Activated naive CD4-positive, alpha-beta T cell treated with anti-CD3 and anti-CD28 coated beads, Interleukin-2, amount 10 ng/mL, durations not matched to agents 7 days and 5 days (primary cell): Measurements from ENCODE around the gene ATP11C.
"Not testable (repeated sequence)": the region's sequence is repeated elsewhere in the genome, so short reads cannot be mapped to it uniquely, and the experiment has no call there.

Experiments used
- CTCF ChIA-PET: fragments of 350-600 bp; sonication (Branson Sonifier 250); formaldehyde crosslinking; loops from one replicate; lab custom pipeline; 2021; ENCODE audit warnings: antibody characterized with exemption; lab: Charles Lee
- DNase-seq: peaks from one replicate; pipeline ENCODE4 v3.0.0-alpha.2; 2020
- H3K27ac Mint-ChIP-seq: one replicate; pipeline ENCODE4 v1.8.0; 2021; ENCODE audit warnings: mild to moderate bottlenecking, moderate library complexity, mixed read lengths
- H3K27me3 Mint-ChIP-seq: one replicate; pipeline ENCODE4 v1.8.0; 2021; ENCODE audit warnings: mild to moderate bottlenecking, mixed read lengths
- H3K36me3 Mint-ChIP-seq: one replicate; pipeline ENCODE4 v1.8.0; 2021; ENCODE audit warnings: mixed read lengths
- H3K4me1 Mint-ChIP-seq: one replicate; pipeline ENCODE4 v1.8.0; 2021; ENCODE audit warnings: mixed read lengths
- H3K4me3 Mint-ChIP-seq: one replicate; pipeline ENCODE4 v1.8.0; 2021; ENCODE audit warnings: mild to moderate bottlenecking, moderate library complexity, mixed read lengths
- H3K9me3 Mint-ChIP-seq: one replicate; pipeline ENCODE4 v1.8.0; 2021; ENCODE audit warnings: mixed read lengths

Gene ATP11C

GRCh38 chrX:139932901-139933796 is at the start of gene ATP11C:
TSS of gene ATP11C (minus strand) at chrX:139933053. CDS start at chrX:139932042, 1,011 bp downstream.
- Mint-ChIP-seq H3K4me3 (peak within 1 kb of the TSS; percentile 88), H3K4me1 (peaks cover 27% of the 10 kb centered on the region), H3K27me3 (peaks cover 3% of the 10 kb centered on the region), H3K27ac (peak within 1 kb of the TSS; percentile 97), H3K36me3 (peaks cover 8% of the 10 kb centered on the region), H3K9me3 (no peaks in the 10 kb centered on the region)
- CTCF ChIA-PET = no interaction called here
- DNase-seq = peak; percentile 86

- Mint-ChIP-seq H3K4me1 (no peaks in the 10 kb centered on the region), H3K27me3 (peaks cover 5% of the 10 kb centered on the region), H3K36me3 (no peaks in the 10 kb centered on the region), H3K9me3 (no peaks in the 10 kb centered on the region), H3K27ac (no peak overlapping the region), H3K4me3 (no peak overlapping the region)
- CTCF ChIA-PET = no interaction called here
- DNase-seq = no peak
Measured at GRCh38 chrX:139974471-139974870, 41.6 kb upstream of the ATP11C start.

- Mint-ChIP-seq H3K4me1 (no peaks in the 10 kb centered on the region), H3K36me3 (no peaks in the 10 kb centered on the region), H3K27me3 (peaks cover 5% of the 10 kb centered on the region), H3K27ac (no peak overlapping the region), H3K9me3 (no peaks in the 10 kb centered on the region), H3K4me3 (no peak overlapping the region)
- CTCF ChIA-PET = no interaction called here
- no peak for DNase-seq
Measured at GRCh38 chrX:139972629-139973624, 40.1 kb upstream of the ATP11C start.

GRCh38 chrX:139972113-139972512 is 39.3 kb upstream of the ATP11C start:
- no peaks in the 10 kb centered on the region for H3K9me3 Mint-ChIP-seq
- peaks cover 5% of the 10 kb centered on the region for H3K27me3 Mint-ChIP-seq
- H3K27ac Mint-ChIP-seq = no peak overlapping the region
- DNase-seq = no peak
- no peaks in the 10 kb centered on the region for H3K36me3 Mint-ChIP-seq
- H3K4me3 Mint-ChIP-seq = no peak overlapping the region
- CTCF ChIA-PET = no interaction called here
- H3K4me1 Mint-ChIP-seq = no peaks in the 10 kb centered on the region

- Mint-ChIP-seq H3K27ac (no peak overlapping the region), H3K27me3 (peaks cover 5% of the 10 kb centered on the region), H3K9me3 (no peaks in the 10 kb centered on the region), H3K36me3 (no peaks in the 10 kb centered on the region), H3K4me3 (no peak overlapping the region), H3K4me1 (no peaks in the 10 kb centered on the region)
- CTCF ChIA-PET = interaction anchor here (1.0 kb wide), 1 partner anchor 10 kb away, joined by 3 read pairs; no protein-coding TSS in a partner anchor
- no peak for DNase-seq
Measured at GRCh38 chrX:139971394-139971749, 38.5 kb upstream of the ATP11C start.

GRCh38 chrX:139969286-139969685 is 36.4 kb upstream of the ATP11C start:
- Mint-ChIP-seq H3K4me1 (no peaks in the 10 kb centered on the region), H3K4me3 (no peak overlapping the region), H3K27ac (no peak overlapping the region), H3K36me3 (no peaks in the 10 kb centered on the region), H3K27me3 (peaks cover 5% of the 10 kb centered on the region), H3K9me3 (no peaks in the 10 kb centered on the region)
- CTCF ChIA-PET = no interaction called here
- DNase-seq = no peak

GRCh38 chrX:139967750-139968149 is 34.9 kb upstream of the ATP11C start:
- no peak overlapping the region for H3K27ac Mint-ChIP-seq
- H3K4me3 Mint-ChIP-seq = no peak overlapping the region
- CTCF ChIA-PET = no interaction called here
- no peaks in the 10 kb centered on the region for H3K36me3 Mint-ChIP-seq
- DNase-seq = no peak
- H3K27me3 Mint-ChIP-seq = peaks cover 5% of the 10 kb centered on the region
- no peaks in the 10 kb centered on the region for H3K4me1 Mint-ChIP-seq
- H3K9me3 Mint-ChIP-seq = no peaks in the 10 kb centered on the region

GRCh38 chrX:139967300-139967699 is 34.4 kb upstream of the ATP11C start:
- Mint-ChIP-seq H3K9me3 (no peaks in the 10 kb centered on the region), H3K27ac (no peak overlapping the region), H3K27me3 (peaks cover 5% of the 10 kb centered on the region), H3K4me3 (no peak overlapping the region), H3K4me1 (no peaks in the 10 kb centered on the region), H3K36me3 (no peaks in the 10 kb centered on the region)
- DNase-seq = no peak
- CTCF ChIA-PET = interaction anchor here (1.1 kb wide), 1 partner anchor 202 kb away, joined by 3 read pairs; no protein-coding TSS in a partner anchor

GRCh38 chrX:139966159-139966558 is 33.3 kb upstream of the ATP11C start:
- H3K4me1 Mint-ChIP-seq, H3K27ac Mint-ChIP-seq, DNase-seq, H3K9me3 Mint-ChIP-seq, H3K4me3 Mint-ChIP-seq, H3K27me3 Mint-ChIP-seq, H3K36me3 Mint-ChIP-seq: not testable (repeated sequence)
- CTCF ChIA-PET = interaction anchor here (0.7 to 1.1 kb wide), 2 partner anchors 200 to 342 kb away, joined by 3 read pairs; no protein-coding TSS in a partner anchor

- Mint-ChIP-seq H3K4me1 (no peaks in the 10 kb centered on the region), H3K9me3 (no peaks in the 10 kb centered on the region), H3K4me3 (no peak within 1 kb of the TSS), H3K27me3 (no peaks in the 10 kb centered on the region), H3K27ac (no peak within 1 kb of the TSS), H3K36me3 (no peaks in the 10 kb centered on the region)
- no peak for DNase-seq
- CTCF ChIA-PET = no interaction called here
Measured at GRCh38 chrX:139965421-139965820, 32.6 kb upstream of the ATP11C start, which contains the start of gene CXorf66. TSS of gene CXorf66 (minus strand) at chrX:139965521. CDS start at chrX:139965496, 25 bp downstream.

GRCh38 chrX:139961091-139961490 is 28.2 kb upstream of the ATP11C start:
- H3K4me1 Mint-ChIP-seq, H3K4me3 Mint-ChIP-seq, DNase-seq, H3K36me3 Mint-ChIP-seq, H3K9me3 Mint-ChIP-seq, CTCF ChIA-PET, H3K27me3 Mint-ChIP-seq, H3K27ac Mint-ChIP-seq: not testable (repeated sequence)

GRCh38 chrX:139949703-139950102 is 16.9 kb upstream of the ATP11C start:
- DNase-seq = no peak

GRCh38 chrX:139945075-139945474 is 12.2 kb upstream of the ATP11C start:
- no peaks in the 10 kb centered on the region for H3K4me1 Mint-ChIP-seq
- CTCF ChIA-PET = no interaction called here
- H3K27ac Mint-ChIP-seq = no peak overlapping the region
- H3K27me3 Mint-ChIP-seq = no peaks in the 10 kb centered on the region
- H3K9me3 Mint-ChIP-seq = no peaks in the 10 kb centered on the region
- H3K36me3 Mint-ChIP-seq = no peaks in the 10 kb centered on the region
- no peak overlapping the region for H3K4me3 Mint-ChIP-seq
- no peak for DNase-seq

More at GRCh38 chrX:139949703-139950102, 16.9 kb upstream of the ATP11C start:
- CTCF ChIA-PET = no interaction called here
- Mint-ChIP-seq H3K27me3 (no peaks in the 10 kb centered on the region), H3K36me3 (no peaks in the 10 kb centered on the region), H3K4me1 (no peaks in the 10 kb centered on the region), H3K4me3 (no peak overlapping the region), H3K9me3 (no peaks in the 10 kb centered on the region), H3K27ac (no peak overlapping the region)

- H3K27ac Mint-ChIP-seq = no peak overlapping the region
- no peaks in the 10 kb centered on the region for H3K9me3 Mint-ChIP-seq
- no peak for DNase-seq
- H3K27me3 Mint-ChIP-seq = peaks cover 3% of the 10 kb centered on the region
- no peaks in the 10 kb centered on the region for H3K36me3 Mint-ChIP-seq
- no peak overlapping the region for H3K4me3 Mint-ChIP-seq
- CTCF ChIA-PET = no interaction called here
- peaks cover 10% of the 10 kb centered on the region for H3K4me1 Mint-ChIP-seq
Measured at GRCh38 chrX:139936259-139936658, 3.4 kb upstream of the ATP11C start.
